Neural crest cell (in vitro differentiated cells): ENCODE results near the gene GPA33. TPM values are rescaled to one million over a fixed set of nuclear protein-coding genes. Genes with fewer than 3 reads are reported as not detected.
A peak's percentile ranks its signal among the peaks of the same experiment; 100 is the strongest.

Experiments
- DNase-seq: peaks from one replicate; pipeline ENCODE4 v3.0.0; 2021; ENCODE audit warnings: low read depth, mixed read lengths, low spot score
- H3K27ac Mint-ChIP-seq: one replicate; pipeline ENCODE4 v1.8.0; 2021; ENCODE audit warnings: mild to moderate bottlenecking, mixed read lengths; ENCODE audit not compliant: unreplicated experiment
- H3K27me3 Mint-ChIP-seq: 2 replicates; pipeline ENCODE4 v1.8.0; 2021; ENCODE audit warnings: low read depth, mild to moderate bottlenecking, mixed read lengths
- H3K36me3 Mint-ChIP-seq: 2 replicates; pipeline ENCODE4 v1.8.0; 2021; ENCODE audit warnings: low read depth, mild to moderate bottlenecking, mixed read lengths
- H3K4me1 Mint-ChIP-seq: 2 replicates; pipeline ENCODE4 v1.8.0; 2021; ENCODE audit warnings: mixed read lengths
- H3K4me3 Mint-ChIP-seq: one replicate; pipeline ENCODE4 v1.8.0; 2021; ENCODE audit warnings: mild to moderate bottlenecking, mixed read lengths
- H3K9me3 Mint-ChIP-seq: 2 replicates; pipeline ENCODE4 v1.8.0; 2021; ENCODE audit warnings: mixed read lengths
- total RNA-seq: library from RNA; stranded (reverse); gene quantifications from 2 replicates; pipeline ENCODE4 v1.2.1, GENCODE V29; 2021
- TF ChIP-seq, protein P1 (sequence below): fragments of 200-600 bp; sonication (generic); conservative IDR thresholded peaks from 2 replicates; pipeline ENCODE4 v1.5.0; 2021; ENCODE audit warnings: antibody characterized with exemption, mild to moderate bottlenecking

GPA33 gene
- total RNA-seq, 1 donor from 2014 or later, result not detected

DNA sequence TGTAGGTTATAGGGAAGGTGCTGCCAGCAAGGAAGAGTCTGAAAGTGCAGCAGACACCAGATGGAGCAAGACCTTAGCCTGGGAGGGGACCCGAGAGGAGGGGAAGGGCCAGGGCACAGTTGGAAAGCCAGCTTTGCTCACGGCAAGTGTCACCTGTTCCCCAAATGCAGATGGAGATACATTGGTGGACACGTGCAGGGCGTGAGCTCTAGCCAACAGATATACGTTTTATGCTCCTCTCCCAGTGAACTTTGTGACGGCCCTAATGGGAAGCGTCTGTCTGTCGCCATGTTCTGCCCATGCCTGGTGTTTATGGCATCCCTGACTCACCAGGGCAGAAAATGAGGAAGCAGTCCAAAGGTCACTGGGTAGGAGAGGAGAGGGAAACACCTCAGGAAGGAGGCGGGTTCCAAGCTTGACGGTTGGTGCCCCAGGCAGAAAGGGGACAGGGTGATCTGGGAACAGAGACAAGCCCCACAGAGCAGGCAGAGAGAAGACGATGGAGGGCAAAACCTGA lies 7.6 kb downstream of the GPA33 start:
- Mint-ChIP-seq H3K27me3 (peaks cover 8% of the 10 kb centered on the region), H3K4me1 (peaks cover 9% of the 10 kb centered on the region), H3K9me3 (no peaks in the 10 kb centered on the region), H3K4me3 (no peak overlapping the region), H3K27ac (peak overlapping the region; percentile 59), H3K36me3 (no peaks in the 10 kb centered on the region)
- TF ChIP-seq, protein P1, sequence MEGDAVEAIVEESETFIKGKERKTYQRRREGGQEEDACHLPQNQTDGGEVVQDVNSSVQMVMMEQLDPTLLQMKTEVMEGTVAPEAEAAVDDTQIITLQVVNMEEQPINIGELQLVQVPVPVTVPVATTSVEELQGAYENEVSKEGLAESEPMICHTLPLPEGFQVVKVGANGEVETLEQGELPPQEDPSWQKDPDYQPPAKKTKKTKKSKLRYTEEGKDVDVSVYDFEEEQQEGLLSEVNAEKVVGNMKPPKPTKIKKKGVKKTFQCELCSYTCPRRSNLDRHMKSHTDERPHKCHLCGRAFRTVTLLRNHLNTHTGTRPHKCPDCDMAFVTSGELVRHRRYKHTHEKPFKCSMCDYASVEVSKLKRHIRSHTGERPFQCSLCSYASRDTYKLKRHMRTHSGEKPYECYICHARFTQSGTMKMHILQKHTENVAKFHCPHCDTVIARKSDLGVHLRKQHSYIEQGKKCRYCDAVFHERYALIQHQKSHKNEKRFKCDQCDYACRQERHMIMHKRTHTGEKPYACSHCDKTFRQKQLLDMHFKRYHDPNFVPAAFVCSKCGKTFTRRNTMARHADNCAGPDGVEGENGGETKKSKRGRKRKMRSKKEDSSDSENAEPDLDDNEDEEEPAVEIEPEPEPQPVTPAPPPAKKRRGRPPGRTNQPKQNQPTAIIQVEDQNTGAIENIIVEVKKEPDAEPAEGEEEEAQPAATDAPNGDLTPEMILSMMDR, result no peak
- DNase-seq, result no peak

DNA sequence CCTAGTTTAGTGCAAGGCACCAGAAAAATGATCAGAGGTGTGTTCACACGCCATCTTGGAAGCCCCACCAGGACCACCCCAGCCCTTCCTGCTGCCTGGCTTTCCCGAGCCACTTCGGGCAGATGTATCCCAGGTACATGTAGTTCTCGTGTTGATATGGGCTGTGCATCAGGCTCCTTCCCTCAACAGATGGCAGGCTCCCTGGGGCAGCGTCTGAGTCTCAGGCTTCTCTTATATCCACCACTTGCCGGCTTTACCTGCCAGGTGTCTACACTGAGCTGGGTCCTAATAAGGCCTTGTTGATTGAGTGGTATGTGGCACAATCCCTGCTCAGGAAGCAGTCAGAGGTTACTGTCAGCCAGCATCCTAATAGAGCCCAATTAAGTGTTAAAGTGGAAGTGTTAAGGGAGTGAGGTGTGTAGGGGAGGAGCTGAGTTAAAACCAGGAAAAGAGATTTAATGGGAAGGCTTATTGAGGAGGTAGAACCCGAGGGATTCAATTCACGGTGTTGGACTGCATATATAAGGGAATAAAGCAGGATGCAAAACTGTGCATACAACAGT lies 8.5 kb downstream of the GPA33 start:
- no peak overlapping the region for H3K27ac Mint-ChIP-seq
- no peak overlapping the region for H3K4me3 Mint-ChIP-seq
- H3K9me3 Mint-ChIP-seq, result no peaks in the 10 kb centered on the region
- TF ChIP-seq, protein P1, result no peak
- H3K4me1 Mint-ChIP-seq, result peaks cover 4% of the 10 kb centered on the region
- DNase-seq, result no peak
- peaks cover 8% of the 10 kb centered on the region for H3K27me3 Mint-ChIP-seq
- H3K36me3 Mint-ChIP-seq, result no peaks in the 10 kb centered on the region

DNA sequence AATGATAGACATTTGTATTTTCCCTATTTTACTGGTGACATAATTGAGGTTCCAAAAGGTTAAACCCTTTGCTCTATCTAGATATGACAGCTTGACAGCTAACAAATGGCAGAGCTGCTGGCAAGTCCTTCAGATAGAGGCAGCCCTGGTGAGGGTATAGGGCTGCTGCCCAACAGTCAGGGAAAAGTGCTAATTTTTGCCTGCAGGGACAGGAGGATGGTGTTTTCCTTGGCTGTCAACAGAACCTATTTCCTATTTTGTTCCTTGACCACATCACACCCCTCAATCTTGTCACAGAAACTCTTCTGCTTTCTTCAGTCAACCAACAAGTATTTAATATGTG lies 12.3 kb downstream of the GPA33 start:
- no peak for DNase-seq
- Mint-ChIP-seq H3K4me3 (no peak overlapping the region), H3K9me3 (peaks cover 2% of the 10 kb centered on the region), H3K27ac (no peak overlapping the region), H3K4me1 (no peaks in the 10 kb centered on the region), H3K27me3 (peaks cover 8% of the 10 kb centered on the region), H3K36me3 (no peaks in the 10 kb centered on the region)
- TF ChIP-seq, protein P1, result no peak

DNA sequence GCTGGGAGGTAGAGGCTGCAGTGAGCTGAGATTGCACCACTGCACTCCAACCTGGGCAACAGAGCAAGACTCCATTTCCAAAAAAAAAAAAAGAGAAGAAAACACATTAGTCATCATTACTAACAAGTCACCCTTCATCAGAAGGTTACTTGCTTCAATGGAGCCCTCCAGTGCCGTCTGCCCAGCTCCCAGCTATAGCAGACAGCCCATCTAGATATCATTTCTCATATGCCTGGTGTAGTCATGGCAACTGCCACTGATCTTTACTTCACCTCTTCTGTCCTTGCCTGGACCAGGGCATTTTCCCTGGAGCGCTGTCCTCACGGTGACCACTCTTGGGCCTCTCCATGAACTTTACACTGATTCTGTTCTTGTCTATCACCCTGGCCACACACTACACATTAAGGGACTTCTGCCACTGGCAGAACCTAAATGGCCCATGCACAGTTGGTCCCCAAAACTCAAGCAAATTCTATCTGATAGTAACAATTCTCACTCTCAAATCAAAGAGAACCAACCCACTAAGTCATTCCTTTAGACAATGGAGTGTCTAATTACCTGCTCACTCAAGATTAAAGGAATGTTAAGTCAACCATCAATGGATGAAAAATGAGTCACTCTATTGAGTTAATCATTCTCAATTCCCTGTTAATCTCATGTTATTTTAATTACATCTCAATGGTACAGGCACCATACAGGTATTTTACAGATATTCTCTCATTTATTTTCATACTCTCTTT lies 12.9 kb downstream of the GPA33 start:
- Mint-ChIP-seq H3K4me3 (no peak overlapping the region), H3K4me1 (no peaks in the 10 kb centered on the region), H3K27ac (peak overlapping the region; percentile 48), H3K9me3 (peaks cover 2% of the 10 kb centered on the region), H3K27me3 (peaks cover 8% of the 10 kb centered on the region), H3K36me3 (no peaks in the 10 kb centered on the region)
- no peak for DNase-seq
- TF ChIP-seq, protein P1, result no peak

DNA sequence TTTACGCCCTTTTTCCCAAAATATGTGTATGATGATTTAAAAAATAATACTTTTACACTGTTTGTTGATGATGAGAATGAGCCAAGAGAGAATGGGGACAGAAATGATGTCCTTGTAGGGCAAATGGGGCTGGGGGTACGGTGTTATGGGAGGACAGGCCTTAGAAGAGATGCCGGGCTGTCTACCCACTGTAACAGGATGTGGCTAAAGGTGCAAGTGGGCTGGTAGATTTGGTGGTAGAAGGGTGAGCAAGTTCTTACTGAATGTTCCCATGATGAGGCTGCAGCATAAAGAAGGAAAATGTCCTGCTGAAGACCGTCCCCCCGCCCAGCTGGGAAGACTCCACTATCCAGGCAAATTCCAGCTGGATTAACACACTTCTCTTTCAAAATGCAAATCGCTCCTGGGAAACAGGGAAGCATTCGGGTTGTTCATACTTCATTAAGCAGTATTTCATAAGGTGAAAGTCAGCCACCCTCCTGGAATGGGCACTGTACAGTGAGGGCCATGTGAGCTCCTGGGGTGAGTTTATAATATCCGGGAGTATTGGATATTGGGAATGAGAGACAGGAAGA lies 14.0 kb downstream of the GPA33 start:
- no peaks in the 10 kb centered on the region for H3K4me1 Mint-ChIP-seq
- H3K27ac Mint-ChIP-seq, result no peak overlapping the region
- H3K4me3 Mint-ChIP-seq, result no peak overlapping the region
- H3K9me3 Mint-ChIP-seq, result peaks cover 2% of the 10 kb centered on the region
- no peak for DNase-seq
- no peaks in the 10 kb centered on the region for H3K36me3 Mint-ChIP-seq
- H3K27me3 Mint-ChIP-seq, result peaks cover 7% of the 10 kb centered on the region
- TF ChIP-seq, protein P1, result no peak
